H9 (cell line): ENCODE data around the gene S100A8. TPM values are rescaled to one million over a fixed set of nuclear protein-coding genes. Genes with fewer than 3 reads are reported as not detected.

Experiments
- DNase-seq: peaks from one replicate; pipeline ENCODE4 v3.0.0-alpha.2; 2017
- H2AFZ ChIP-seq: one replicate; pipeline ENCODE4 v1.6.1; 2013; ENCODE audit warnings: mild to moderate bottlenecking, low read length, control low read depth, moderate library complexity
- H2AK5ac ChIP-seq: 2 replicates; pipeline ENCODE4 v1.6.1; 2013; ENCODE audit warnings: low read length, control low read depth, mixed read lengths; ENCODE audit not compliant: insufficient read length
- H2BK120ac ChIP-seq: one replicate; pipeline ENCODE4 v1.6.1; 2013; ENCODE audit warnings: low read depth, mild to moderate bottlenecking, low read length, control low read depth, inconsistent platforms; ENCODE audit not compliant: poor library complexity, severe bottlenecking
- H2BK12ac ChIP-seq: 2 replicates; pipeline ENCODE4 v1.6.1; 2013; ENCODE audit warnings: low read length, control low read depth, mixed read lengths, low read depth; ENCODE audit not compliant: insufficient read length
- H2BK15ac ChIP-seq: 2 replicates; pipeline ENCODE4 v1.6.1; 2013; ENCODE audit warnings: low read depth, low read length, control low read depth
- H2BK20ac ChIP-seq: one replicate; pipeline ENCODE4 v1.6.1; 2013; ENCODE audit warnings: low read depth, mild to moderate bottlenecking, low read length, control low read depth, inconsistent platforms; ENCODE audit not compliant: poor library complexity, severe bottlenecking
- H2BK5ac ChIP-seq: 2 replicates; pipeline ENCODE4 v1.6.1; 2013; ENCODE audit warnings: low read length, control low read depth, mixed read lengths; ENCODE audit not compliant: insufficient read length
- H3K14ac ChIP-seq: 2 replicates; pipeline ENCODE4 v1.6.1; 2013; ENCODE audit warnings: low read length, control low read depth; ENCODE audit not compliant: insufficient read depth
- H3K18ac ChIP-seq: 2 replicates; pipeline ENCODE4 v1.6.1; 2013; ENCODE audit warnings: low read depth, mild to moderate bottlenecking, mixed read lengths, low read length, control low read depth; ENCODE audit not compliant: insufficient read length
- H3K23ac ChIP-seq: 2 replicates; pipeline ENCODE4 v1.6.1; 2013; ENCODE audit warnings: low read length, control low read depth, mixed read lengths, low read depth; ENCODE audit not compliant: insufficient read length
- H3K23me2 ChIP-seq: 2 replicates; pipeline ENCODE4 v1.6.1; 2013; ENCODE audit warnings: low read depth, mild to moderate bottlenecking, mixed read lengths, low read length, control low read depth; ENCODE audit not compliant: insufficient read length, poor library complexity, severe bottlenecking
- H3K27ac ChIP-seq: 2 replicates; pipeline ENCODE4 v1.5.1; 2013; ENCODE audit warnings: low read length, control low read depth, mixed read lengths, low read depth; ENCODE audit not compliant: insufficient read length
- H3K27me3 ChIP-seq: 2 replicates; pipeline ENCODE4 v1.6.1; 2013; ENCODE audit warnings: low read length, control low read depth, inconsistent platforms; ENCODE audit not compliant: insufficient read depth
- H3K4ac ChIP-seq: 2 replicates; pipeline ENCODE4 v1.6.1; 2013; ENCODE audit warnings: low read depth, mild to moderate bottlenecking, control low read depth, inconsistent platforms, low read length, moderate library complexity
- H3K4me1 ChIP-seq: 2 replicates; pipeline ENCODE4 v1.6.1; 2013; ENCODE audit warnings: low read length, control low read depth, inconsistent platforms; ENCODE audit not compliant: insufficient read depth
- H3K4me2 ChIP-seq: 2 replicates; pipeline ENCODE4 v1.6.1; 2013; ENCODE audit warnings: low read length, control low read depth, mixed read lengths; ENCODE audit not compliant: insufficient read length, insufficient read depth
- H3K56ac ChIP-seq: 2 replicates; pipeline ENCODE4 v1.6.1; 2013; ENCODE audit warnings: low read depth, mild to moderate bottlenecking, mixed read lengths, low read length, control low read depth; ENCODE audit not compliant: insufficient read length
- H3K79me1 ChIP-seq: 2 replicates; pipeline ENCODE4 v1.6.1; 2013; ENCODE audit warnings: low read depth, mild to moderate bottlenecking, moderate library complexity, low read length, control low read depth, inconsistent platforms; ENCODE audit not compliant: insufficient read depth, poor library complexity, severe bottlenecking
- H3K79me2 ChIP-seq: 2 replicates; pipeline ENCODE4 v1.6.1; 2013; ENCODE audit warnings: low read length, control low read depth, inconsistent platforms; ENCODE audit not compliant: insufficient read depth
- H3K9ac ChIP-seq: 2 replicates; pipeline ENCODE4 v1.6.1; 2013; ENCODE audit warnings: low read length, control low read depth, mixed read lengths; ENCODE audit not compliant: insufficient read length; ENCODE audit errors: extremely low read depth
- H3K9me3 ChIP-seq: one replicate; pipeline ENCODE4 v1.6.1; 2013; ENCODE audit warnings: low read depth, low read length, inconsistent platforms; ENCODE audit not compliant: control insufficient read depth
- H3T11ph ChIP-seq: one replicate; pipeline ENCODE4 v1.6.1; 2013; ENCODE audit warnings: mild to moderate bottlenecking, low read length, control low read depth, inconsistent platforms
- H4K20me1 ChIP-seq: one replicate; pipeline ENCODE4 v1.6.1; 2013; ENCODE audit not compliant: control insufficient read depth, insufficient read length, insufficient read depth
- H4K5ac ChIP-seq: 2 replicates; pipeline ENCODE4 v1.6.1; 2013; ENCODE audit warnings: low read depth, mild to moderate bottlenecking, mixed read lengths, low read length, control low read depth; ENCODE audit not compliant: insufficient read length
- H4K8ac ChIP-seq: replicated peaks from 2 replicates; pipeline ENCODE4 v1.6.1; 2013; ENCODE audit warnings: low read length, control low read depth, mixed read lengths, low read depth; ENCODE audit not compliant: insufficient read length
- H4K91ac ChIP-seq: 2 replicates; pipeline ENCODE4 v1.6.1; 2013; ENCODE audit warnings: low read depth, mild to moderate bottlenecking, moderate library complexity, mixed read lengths, low read length, control low read depth; ENCODE audit not compliant: insufficient read length
- H3K27ac Mint-ChIP-seq, 3 experiments: 2 replicates in 2 of 3; 3 replicates in 1 of 3; pipeline ENCODE4 v1.8.0; 2020 to 2021; ENCODE audit warnings: mixed read lengths in 3 of 3, mild to moderate bottlenecking in 1 of 3, moderate library complexity in 1 of 3
- H3K27me3 Mint-ChIP-seq: 2 replicates; pipeline ENCODE4 v1.8.0; 2021; ENCODE audit warnings: low read depth, mild to moderate bottlenecking, moderate library complexity, mixed read lengths
- H3K36me3 Mint-ChIP-seq, 3 experiments: 2 replicates in 2 of 3; 3 replicates in 1 of 3; pipeline ENCODE4 v1.8.0; 2020 to 2021; ENCODE audit warnings: low read depth in 3 of 3, mixed read lengths in 3 of 3; ENCODE audit not compliant: insufficient read depth in 1 of 3
- H3K4me1 Mint-ChIP-seq, 2 experiments: 2 replicates each; pipeline ENCODE4 v1.8.0; 2020; ENCODE audit warnings: mixed read lengths in 2 of 2
- H3K4me3 Mint-ChIP-seq, 2 experiments: 2 replicates in 1 of 2; 3 replicates in 1 of 2; pipeline ENCODE4 v1.8.0; 2020 to 2021; ENCODE audit warnings: mild to moderate bottlenecking in 2 of 2, mixed read lengths in 2 of 2, moderate library complexity in 1 of 2
- H3K9me3 Mint-ChIP-seq, 2 experiments: 2 replicates in 1 of 2; 3 replicates in 1 of 2; pipeline ENCODE4 v1.8.0; 2020; ENCODE audit warnings: mild to moderate bottlenecking in 2 of 2, mixed read lengths in 2 of 2, moderate library complexity in 1 of 2
- WGBS: extraction: QIAGEN DNeasy Blood & Tissue Kit; methylation state at CpG from one replicate; pipeline ENCODE4 v1.1.7; 2013; ENCODE audit warnings: missing lambda C conversion rate, low lambda C conversion rate, mixed read lengths; ENCODE audit not compliant: insufficient read length; ENCODE audit errors: extremely low coverage; 5-methylcytosine and 5-hydroxymethylcytosine counted together
- total RNA-seq: library from RNA; stranded (reverse); gene quantifications from 2 replicates; pipeline ENCODE4 v1.2.1, GENCODE V29; 2021
- TF ChIP-seq, protein P1 (sequence below): fragments of 200-600 bp; sonication (generic); conservative IDR thresholded peaks from 3 replicates; pipeline ENCODE4 v1.8.0; 2021; ENCODE audit warnings: antibody characterized with exemption, mild to moderate bottlenecking

Gene S100A8
- total RNA-seq, 1 experiment from 2014 or later = not detected

DNA sequence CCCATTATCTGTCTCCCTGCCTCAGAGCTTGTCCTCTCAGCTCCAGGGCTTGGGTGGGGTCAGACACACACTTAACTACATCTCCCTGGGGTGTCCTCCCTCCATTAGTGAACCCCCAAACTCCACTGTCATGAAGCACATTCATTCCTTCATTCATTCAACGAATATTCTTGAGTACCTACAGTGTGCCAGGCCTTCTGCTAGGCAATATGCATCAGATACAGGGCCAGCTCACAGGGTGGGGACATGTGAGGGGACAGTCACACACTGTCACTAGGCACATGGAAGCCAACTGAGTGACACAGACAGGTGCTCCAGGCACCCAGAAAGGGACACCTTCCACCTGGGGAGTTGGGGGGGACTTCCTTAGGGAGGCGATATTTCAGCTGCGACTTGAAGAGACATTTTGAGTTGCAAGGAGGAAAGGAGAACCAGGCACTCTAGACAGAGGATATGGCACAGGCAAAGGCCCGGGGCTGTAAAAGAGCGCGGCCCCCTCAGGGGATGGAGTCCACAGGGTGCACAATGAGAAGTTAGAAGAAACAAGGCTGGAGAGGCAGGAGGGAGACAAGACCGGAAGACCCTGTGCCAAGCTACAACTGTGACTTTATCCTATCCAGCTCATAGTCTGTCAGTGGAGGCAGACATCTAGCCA lies 8.7 kb upstream of the S100A8 start:
- H3K4me1 Mint-ChIP-seq = peaks cover 7 to 22% of the 10 kb centered on the region in 2 experiments; a peak in 3 of 4 replicates
- Histone ChIP-seq H3K4me2 (no peak overlapping the region), H3K23me2 (no peaks in the 10 kb centered on the region), H2BK15ac (no peak overlapping the region), H2BK12ac (no peak overlapping the region), H4K8ac (no peak overlapping the region), H4K20me1 (no peaks in the 10 kb centered on the region), H3K4me1 (peaks cover 3% of the 10 kb centered on the region; the same call in 1 of the 2 replicates), H3K27ac (no peak overlapping the region), H3K9ac (no peak overlapping the region), H3K56ac (no peak overlapping the region), H4K91ac (no peak overlapping the region), H2AFZ (no peak overlapping the region), H3K23ac (no peak overlapping the region), H2BK20ac (no peak overlapping the region), H3K79me2 (no peaks in the 10 kb centered on the region), H3K14ac (no peak overlapping the region), H4K5ac (no peak overlapping the region), H3K27me3 (no peaks in the 10 kb centered on the region), H3T11ph (no peak overlapping the region), H3K9me3 (no peaks in the 10 kb centered on the region), H2BK120ac (no peak overlapping the region), H3K18ac (no peak overlapping the region), H2AK5ac (no peak overlapping the region), H3K79me1 (no peaks in the 10 kb centered on the region), H3K4ac (no peak overlapping the region), H2BK5ac (no peak overlapping the region)
- H3K27me3 Mint-ChIP-seq = peaks cover 28% of the 10 kb centered on the region
- DNase-seq = no peak
- no peak overlapping the region for H3K27ac Mint-ChIP-seq
- WGBS = no CpG with 5 or more reads among the region's 7 CpGs
- peaks cover 0 to 1% (median 0%) of the 10 kb centered on the region in 3 experiments; a peak in 4 of 7 replicates for H3K36me3 Mint-ChIP-seq
- peaks cover 3% of the 10 kb centered on the region in 2 experiments for H3K9me3 Mint-ChIP-seq
- no peak overlapping the region for H3K4me3 Mint-ChIP-seq
- TF ChIP-seq, protein P1, sequence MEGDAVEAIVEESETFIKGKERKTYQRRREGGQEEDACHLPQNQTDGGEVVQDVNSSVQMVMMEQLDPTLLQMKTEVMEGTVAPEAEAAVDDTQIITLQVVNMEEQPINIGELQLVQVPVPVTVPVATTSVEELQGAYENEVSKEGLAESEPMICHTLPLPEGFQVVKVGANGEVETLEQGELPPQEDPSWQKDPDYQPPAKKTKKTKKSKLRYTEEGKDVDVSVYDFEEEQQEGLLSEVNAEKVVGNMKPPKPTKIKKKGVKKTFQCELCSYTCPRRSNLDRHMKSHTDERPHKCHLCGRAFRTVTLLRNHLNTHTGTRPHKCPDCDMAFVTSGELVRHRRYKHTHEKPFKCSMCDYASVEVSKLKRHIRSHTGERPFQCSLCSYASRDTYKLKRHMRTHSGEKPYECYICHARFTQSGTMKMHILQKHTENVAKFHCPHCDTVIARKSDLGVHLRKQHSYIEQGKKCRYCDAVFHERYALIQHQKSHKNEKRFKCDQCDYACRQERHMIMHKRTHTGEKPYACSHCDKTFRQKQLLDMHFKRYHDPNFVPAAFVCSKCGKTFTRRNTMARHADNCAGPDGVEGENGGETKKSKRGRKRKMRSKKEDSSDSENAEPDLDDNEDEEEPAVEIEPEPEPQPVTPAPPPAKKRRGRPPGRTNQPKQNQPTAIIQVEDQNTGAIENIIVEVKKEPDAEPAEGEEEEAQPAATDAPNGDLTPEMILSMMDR = no peak
